CD14-positive monocyte (primary cell): Measurements from ENCODE around the gene FNDC3B. TPM values are rescaled to one million over a fixed set of nuclear protein-coding genes. Genes with fewer than 3 reads are reported as not detected.

Experiments
- DNase-seq, 3 donors: peaks; one replicate each; pipeline ENCODE4 v3.0.0-alpha.2; 2011 to 2022
- H2AFZ ChIP-seq: 2 replicates; pipeline ENCODE4 v1.6.0; 2012; ENCODE audit warnings: mild to moderate bottlenecking, low read depth, low read length, inconsistent platforms; ENCODE audit not compliant: insufficient read depth, poor library complexity, severe bottlenecking
- H3K27ac ChIP-seq, 2 donors: 1 replicate in 1 of 2; 2 replicates in 1 of 2; pipeline ENCODE4 v1.5.1; 2012 to 2013; ENCODE audit warnings: low read length in 2 of 2, control low read depth in 1 of 2, inconsistent platforms in 1 of 2, low read depth in 1 of 2, mild to moderate bottlenecking in 1 of 2
- H3K27me3 ChIP-seq, 2 donors: one replicate each; pipeline versions ENCODE4 v1.6.0 to v1.6.1; 2011 to 2013; ENCODE audit warnings: low read length in 2 of 2; ENCODE audit not compliant: control insufficient read depth in 2 of 2, insufficient read depth in 2 of 2
- H3K36me3 ChIP-seq, 2 donors: replicated peaks in 1 of 2; 1 replicate in 1 of 2; 2 replicates in 1 of 2; pipeline versions ENCODE4 v1.5.1 to v1.6.1; 2012 to 2013; ENCODE audit warnings: low read length in 2 of 2, control low read depth in 1 of 2, inconsistent platforms in 1 of 2, mild to moderate bottlenecking in 1 of 2; ENCODE audit not compliant: insufficient read depth in 2 of 2, control insufficient read depth in 1 of 2
- H3K4me1 ChIP-seq, 2 donors: 1 replicate in 1 of 2; 2 replicates in 1 of 2; pipeline versions ENCODE4 v1.5.1 to v1.6.1; 2012 to 2013; ENCODE audit warnings: low read length in 2 of 2, control low read depth in 1 of 2, inconsistent platforms in 1 of 2, mild to moderate bottlenecking in 1 of 2, moderate library complexity in 1 of 2; ENCODE audit not compliant: insufficient read depth in 2 of 2, control insufficient read depth in 1 of 2
- H3K4me2 ChIP-seq: replicated peaks from 2 replicates; pipeline ENCODE3; 2012; ENCODE audit warnings: low read length, moderate library complexity, mild to moderate bottlenecking; ENCODE audit not compliant: poor library complexity, severe bottlenecking; ENCODE audit errors: extremely low read depth
- H3K4me3 ChIP-seq, 3 experiments: fragments of 200-600 bp in 1 of 3; sonication (generic) in 1 of 3; replicated peaks in 1 of 3; 1 replicate in 2 of 3; 2 replicates in 1 of 3; pipeline ENCODE4 v1.5.1; 2011 to 2013; ENCODE audit warnings: low read length in 3 of 3, mild to moderate bottlenecking in 3 of 3, control low read depth in 2 of 3, low read depth in 2 of 3, inconsistent platforms in 1 of 3, moderate library complexity in 1 of 3
- H3K79me2 ChIP-seq: 2 replicates; pipeline ENCODE4 v1.6.0; 2012; ENCODE audit warnings: mild to moderate bottlenecking, control low read depth, inconsistent platforms, low read length, moderate library complexity; ENCODE audit not compliant: insufficient read depth
- H3K9ac ChIP-seq: 2 replicates; pipeline ENCODE4 v1.6.0; 2017; ENCODE audit warnings: low read length, mild to moderate bottlenecking; ENCODE audit not compliant: insufficient read depth, poor library complexity, severe bottlenecking
- H3K9me3 ChIP-seq, 2 donors: replicated peaks in 1 of 2; 1 replicate in 1 of 2; 2 replicates in 1 of 2; pipeline versions ENCODE4 v1.5.1 to v1.6.1; 2012 to 2013; ENCODE audit warnings: low read length in 2 of 2, control low read depth in 1 of 2; ENCODE audit not compliant: control insufficient read depth in 1 of 2, insufficient read depth in 1 of 2
- H4K20me1 ChIP-seq: 2 replicates; pipeline ENCODE4 v1.6.0; 2012; ENCODE audit warnings: mild to moderate bottlenecking, low read length, control low read depth, moderate library complexity; ENCODE audit not compliant: insufficient read depth
- H3K27ac Mint-ChIP-seq, 7 donors: one replicate each; pipeline ENCODE4 v1.8.0; 2020; ENCODE audit warnings: mild to moderate bottlenecking in 7 of 7, mixed read lengths in 7 of 7, moderate library complexity in 6 of 7, inconsistent platforms in 2 of 7
- H3K27me3 Mint-ChIP-seq, 3 donors: one replicate each; pipeline ENCODE4 v1.8.0; 2021 to 2022; ENCODE audit warnings: low read depth in 3 of 3, mild to moderate bottlenecking in 3 of 3, mixed read lengths in 3 of 3, moderate library complexity in 3 of 3, inconsistent platforms in 1 of 3
- H3K36me3 Mint-ChIP-seq, 2 donors: one replicate each; pipeline ENCODE4 v1.8.0; 2020; ENCODE audit warnings: mixed read lengths in 2 of 2, inconsistent platforms in 1 of 2, mild to moderate bottlenecking in 1 of 2
- H3K4me1 Mint-ChIP-seq: one replicate; pipeline ENCODE4 v1.8.0; 2020; ENCODE audit warnings: mild to moderate bottlenecking, mixed read lengths
- H3K4me3 Mint-ChIP-seq, 2 donors: one replicate each; pipeline ENCODE4 v1.8.0; 2020; ENCODE audit warnings: mild to moderate bottlenecking in 2 of 2, mixed read lengths in 2 of 2, moderate library complexity in 1 of 2
- H3K9me3 Mint-ChIP-seq, 7 donors: one replicate each; pipeline ENCODE4 v1.8.0; 2020 to 2022; ENCODE audit warnings: mixed read lengths in 7 of 7, mild to moderate bottlenecking in 6 of 7, moderate library complexity in 6 of 7, inconsistent platforms in 2 of 7
- CTCF ChIP-seq: fragments of 200-600 bp; IDR thresholded peaks from one replicate; pipeline ENCODE4 v1.8.0; 2022; ENCODE audit warnings: antibody characterized with exemption, mild to moderate bottlenecking
- WGBS: methylation state at CpG from one replicate; pipeline ENCODE4 v1.1.5; 2013; ENCODE audit warnings: missing lambda C conversion rate; ENCODE audit not compliant: insufficient coverage; 5-methylcytosine and 5-hydroxymethylcytosine counted together
- intact Hi-C, 2 donors: fragments of 100-400 bp; cut with micrococcal nuclease; formaldehyde crosslinking; loops; one replicate each; pipeline versions ENCODE4 v1.15.0 to v1.15.1; 2023
- polyA plus RNA-seq, 3 donors: library from polyadenylated mRNA; depleted of rRNA in 1 of 3; unstranded in 2 of 3; stranded (reverse) in 1 of 3; fragments of 300-500 nt in 2 of 3; fragments of >200 nt in 1 of 3; fragmentation: Illumina TruSeq in 2 of 3; gene quantifications; 1 replicate in 2 of 3; 2 replicates in 1 of 3; pipeline ENCODE4 v1.2.3, GENCODE V29; 2012 to 2021

Gene FNDC3B
- polyA plus RNA-seq, 3 donors = 19.6 to 36.1 (median 25.7) TPM

- Histone ChIP-seq H3K27me3 (no peaks in the 10 kb centered on the region), H3K9me3 (no peaks in the 10 kb centered on the region), H3K9ac (no peak overlapping the region), H4K20me1 (no peaks in the 10 kb centered on the region), H3K4me2 (no peak overlapping the region), H3K4me3 (no peak overlapping the region), H2AFZ (no peak overlapping the region), H3K4me1 (no peaks in the 10 kb centered on the region), H3K79me2 (no peaks in the 10 kb centered on the region), H3K36me3 (no peaks in the 10 kb centered on the region), H3K27ac (no peak overlapping the region)
- no peak for DNase-seq
- no peak overlapping the region for H3K4me3 Mint-ChIP-seq
- peaks cover 9% of the 10 kb centered on the region for H3K4me1 Mint-ChIP-seq
- H3K27me3 Mint-ChIP-seq = peaks cover 0 to 2% (median 2%) of the 10 kb centered on the region in 3 donors
- intact Hi-C loops = no loop called here
- H3K9me3 Mint-ChIP-seq = no peaks in the 10 kb centered on the region
- peak overlapping the region in 1 of 7 donors; percentile 3 for H3K27ac Mint-ChIP-seq
- H3K36me3 Mint-ChIP-seq = no peaks in the 10 kb centered on the region
- 100% methylated on average over 2 of the region's 3 CpGs for WGBS
- TF ChIP-seq CTCF = no peak
Observed at GRCh38 chr3:172009803-172010202, 29.6 kb upstream of the FNDC3B start.

- Mint-ChIP-seq H3K4me3 (no peak overlapping the region), H3K27me3 (no peaks in the 10 kb centered on the region), H3K9me3 (peaks cover 0 to 5% (median 0%) of the 10 kb centered on the region in 7 donors), H3K4me1 (peaks cover 3% of the 10 kb centered on the region), H3K27ac (peak overlapping the region in 1 of 7 donors; percentile 1), H3K36me3 (peaks cover 0 to 3% of the 10 kb centered on the region in 2 donors)
- no peaks in the 10 kb centered on the region for H3K4me1 ChIP-seq
- H3K27me3 ChIP-seq = no peaks in the 10 kb centered on the region
- H3K4me3 ChIP-seq = no peak overlapping the region
- no peak overlapping the region for H3K9ac ChIP-seq
- H3K79me2 ChIP-seq = no peaks in the 10 kb centered on the region
- H2AFZ ChIP-seq = no peak overlapping the region
- no CpG with 5 or more reads among the region's 1 CpG for WGBS
- no peaks in the 10 kb centered on the region for H4K20me1 ChIP-seq
- no peaks in the 10 kb centered on the region for H3K9me3 ChIP-seq
- intact Hi-C loops = no loop called here
- no peak overlapping the region for H3K27ac ChIP-seq
- no peak overlapping the region for H3K4me2 ChIP-seq
- TF ChIP-seq CTCF = no peak
- H3K36me3 ChIP-seq = no peaks in the 10 kb centered on the region
- DNase-seq = no peak
Observed at GRCh38 chr3:172012775-172013174, 26.6 kb upstream of the FNDC3B start.
